ENCODE data around the gene SNED1.

DNA sequence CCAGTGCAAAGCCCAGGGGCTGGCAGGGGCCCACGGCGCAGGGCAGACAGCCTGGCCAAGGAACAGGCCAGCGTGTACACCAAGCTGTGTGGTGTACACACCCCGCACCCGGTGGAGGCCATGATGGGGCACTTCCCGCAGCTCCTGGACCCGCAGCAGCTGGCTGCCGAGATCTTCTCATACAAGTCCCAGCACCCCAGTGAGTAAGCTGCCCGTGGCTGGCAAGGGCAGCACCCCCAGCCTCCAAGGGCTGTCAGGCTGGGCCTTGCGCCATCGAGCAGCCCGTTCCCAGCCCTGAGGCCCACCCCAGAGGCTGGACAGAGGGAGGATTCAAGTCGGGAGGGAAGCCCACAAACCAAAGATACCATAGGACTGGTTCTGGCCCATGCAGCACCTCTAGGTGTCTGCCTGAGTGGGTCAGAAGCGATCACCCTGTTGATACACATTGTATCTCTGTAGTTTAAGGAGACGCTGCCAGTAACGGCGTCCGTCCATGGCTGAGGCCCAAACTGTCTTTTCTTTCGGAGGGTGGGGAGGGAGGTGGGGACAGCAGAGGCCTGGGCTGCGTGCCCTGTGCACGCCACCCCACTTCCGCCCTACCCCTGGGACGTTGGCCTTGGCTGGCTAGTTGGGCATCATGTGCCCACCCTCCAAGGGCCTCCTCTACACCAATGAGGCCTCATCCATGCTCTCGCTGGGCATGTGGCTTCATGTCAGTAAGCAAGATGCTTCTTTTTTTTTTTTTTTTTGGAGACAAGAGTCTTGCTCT is 120.5 kb downstream of the SNED1 start:
- TF ChIP-seq POLR2A (IDR thresholded peaks at IDR 0.05), result no peak
- TF ChIP-seq, protein P1, sequence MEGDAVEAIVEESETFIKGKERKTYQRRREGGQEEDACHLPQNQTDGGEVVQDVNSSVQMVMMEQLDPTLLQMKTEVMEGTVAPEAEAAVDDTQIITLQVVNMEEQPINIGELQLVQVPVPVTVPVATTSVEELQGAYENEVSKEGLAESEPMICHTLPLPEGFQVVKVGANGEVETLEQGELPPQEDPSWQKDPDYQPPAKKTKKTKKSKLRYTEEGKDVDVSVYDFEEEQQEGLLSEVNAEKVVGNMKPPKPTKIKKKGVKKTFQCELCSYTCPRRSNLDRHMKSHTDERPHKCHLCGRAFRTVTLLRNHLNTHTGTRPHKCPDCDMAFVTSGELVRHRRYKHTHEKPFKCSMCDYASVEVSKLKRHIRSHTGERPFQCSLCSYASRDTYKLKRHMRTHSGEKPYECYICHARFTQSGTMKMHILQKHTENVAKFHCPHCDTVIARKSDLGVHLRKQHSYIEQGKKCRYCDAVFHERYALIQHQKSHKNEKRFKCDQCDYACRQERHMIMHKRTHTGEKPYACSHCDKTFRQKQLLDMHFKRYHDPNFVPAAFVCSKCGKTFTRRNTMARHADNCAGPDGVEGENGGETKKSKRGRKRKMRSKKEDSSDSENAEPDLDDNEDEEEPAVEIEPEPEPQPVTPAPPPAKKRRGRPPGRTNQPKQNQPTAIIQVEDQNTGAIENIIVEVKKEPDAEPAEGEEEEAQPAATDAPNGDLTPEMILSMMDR (IDR thresholded peaks at IDR 0.05), result no peak

All from lower leg skin (tissue), 3 donors.